ENCODE results near the gene CYSTM1. TPM values are rescaled to one million over a fixed set of nuclear protein-coding genes. Genes with fewer than 3 reads are reported as not detected.
A peak's percentile ranks its signal among the peaks of the same experiment; 100 is the strongest.

Gene CYSTM1
- total and polyA plus RNA-seq, 8 donors = 28.4 to 90.4 (median 35.1) TPM

DNA sequence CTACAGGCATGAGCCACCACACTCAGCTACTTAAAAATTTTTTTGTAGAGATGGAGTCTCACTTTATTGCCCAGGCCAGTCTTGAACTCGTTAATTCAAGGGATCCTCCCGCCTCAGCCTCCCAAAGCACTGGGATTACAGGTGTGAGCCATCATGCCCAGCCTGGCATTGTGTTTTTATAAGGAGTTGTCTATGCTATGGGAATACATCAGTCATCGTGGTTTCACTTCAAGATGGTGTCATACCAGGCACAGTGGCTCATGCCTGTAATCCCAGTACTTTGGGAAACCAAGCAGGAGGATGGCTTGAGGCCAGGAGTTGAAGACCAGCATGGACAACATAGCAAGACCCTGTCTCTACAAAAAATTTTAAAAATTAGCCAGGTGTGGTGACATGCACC, 49.7 kb downstream of the CYSTM1 start:
- Histone ChIP-seq H3K4me3 (no peak overlapping the region), H3K27me3 (no peaks in the 10 kb centered on the region), H3K4me1 (peaks cover 10 to 56% of the 10 kb centered on the region in 2 donors), H3K36me3 (no peaks in the 10 kb centered on the region), H3K27ac (no peak overlapping the region), H3K9me3 (no peaks in the 10 kb centered on the region)
- TF ChIP-seq, protein P1, sequence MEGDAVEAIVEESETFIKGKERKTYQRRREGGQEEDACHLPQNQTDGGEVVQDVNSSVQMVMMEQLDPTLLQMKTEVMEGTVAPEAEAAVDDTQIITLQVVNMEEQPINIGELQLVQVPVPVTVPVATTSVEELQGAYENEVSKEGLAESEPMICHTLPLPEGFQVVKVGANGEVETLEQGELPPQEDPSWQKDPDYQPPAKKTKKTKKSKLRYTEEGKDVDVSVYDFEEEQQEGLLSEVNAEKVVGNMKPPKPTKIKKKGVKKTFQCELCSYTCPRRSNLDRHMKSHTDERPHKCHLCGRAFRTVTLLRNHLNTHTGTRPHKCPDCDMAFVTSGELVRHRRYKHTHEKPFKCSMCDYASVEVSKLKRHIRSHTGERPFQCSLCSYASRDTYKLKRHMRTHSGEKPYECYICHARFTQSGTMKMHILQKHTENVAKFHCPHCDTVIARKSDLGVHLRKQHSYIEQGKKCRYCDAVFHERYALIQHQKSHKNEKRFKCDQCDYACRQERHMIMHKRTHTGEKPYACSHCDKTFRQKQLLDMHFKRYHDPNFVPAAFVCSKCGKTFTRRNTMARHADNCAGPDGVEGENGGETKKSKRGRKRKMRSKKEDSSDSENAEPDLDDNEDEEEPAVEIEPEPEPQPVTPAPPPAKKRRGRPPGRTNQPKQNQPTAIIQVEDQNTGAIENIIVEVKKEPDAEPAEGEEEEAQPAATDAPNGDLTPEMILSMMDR (IDR thresholded peaks at IDR 0.05) = no peak
- ATAC-seq = no peak
- DNase-seq = no peak
- intact Hi-C loops (cut with DNase I) = no loop called here

DNA sequence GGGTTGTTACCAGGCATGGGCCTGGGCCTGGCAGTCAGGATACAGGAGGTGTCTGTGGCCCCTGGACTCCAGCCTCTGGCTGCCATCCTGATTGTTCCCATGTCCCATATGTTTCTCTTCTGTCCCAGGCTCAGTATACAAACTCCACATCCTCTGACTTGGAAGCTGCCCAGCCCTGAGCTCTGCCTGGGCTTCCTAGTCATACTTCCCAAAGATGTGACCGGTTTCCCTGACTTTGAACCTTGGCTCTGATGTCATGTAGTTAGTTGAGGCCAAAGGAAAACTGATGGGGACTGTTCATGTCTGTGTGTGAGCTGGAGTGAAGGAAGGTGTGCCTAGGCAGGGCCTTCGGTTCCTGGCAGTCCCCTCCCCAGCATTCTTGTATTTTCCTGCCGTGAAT, 50.4 kb downstream of the CYSTM1 start:
- Histone ChIP-seq H3K27me3 (no peaks in the 10 kb centered on the region), H3K4me1 (peaks cover 10 to 49% of the 10 kb centered on the region in 2 donors), H3K4me3 (no peak overlapping the region), H3K36me3 (no peaks in the 10 kb centered on the region), H3K9me3 (no peaks in the 10 kb centered on the region), H3K27ac (no peak overlapping the region)
- ATAC-seq (no peak), DNase-seq (no peak)
- intact Hi-C loops (cut with DNase I) = no loop called here
- TF ChIP-seq, protein P1 (IDR thresholded peaks at IDR 0.05) = no peak

DNA sequence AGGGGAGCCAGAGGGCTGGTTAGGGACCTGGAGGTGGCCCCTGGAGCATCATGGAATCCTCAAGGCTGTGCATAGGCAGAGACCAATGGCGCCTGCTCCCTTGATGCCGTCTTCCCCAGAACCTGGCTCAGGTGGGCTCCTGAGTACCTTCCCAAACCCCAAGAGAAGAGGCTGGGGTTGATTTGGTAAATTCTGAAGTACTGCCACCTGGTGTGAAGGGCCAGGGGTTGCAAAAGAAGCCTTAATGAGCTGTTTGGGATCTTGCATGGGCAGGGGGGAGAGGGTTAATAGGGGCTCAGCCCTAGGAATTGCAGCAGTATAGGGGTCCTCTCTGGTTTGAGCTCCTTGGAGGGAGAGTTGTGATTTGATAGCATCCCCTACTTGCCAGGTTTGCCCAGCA, 52.1 kb downstream of the CYSTM1 start:
- no peaks in the 10 kb centered on the region for H3K36me3 ChIP-seq
- TF ChIP-seq, protein P1 (IDR thresholded peaks at IDR 0.05) = no peak
- no peak overlapping the region for H3K4me3 ChIP-seq
- intact Hi-C loops (cut with DNase I) = no loop called here
- no peaks in the 10 kb centered on the region for H3K9me3 ChIP-seq
- H3K27ac ChIP-seq = no peak overlapping the region
- no peaks in the 10 kb centered on the region for H3K27me3 ChIP-seq
- ATAC-seq = no peak
- H3K4me1 ChIP-seq = peaks cover 0 to 32% of the 10 kb centered on the region in 2 donors
- DNase-seq = no peak

DNA sequence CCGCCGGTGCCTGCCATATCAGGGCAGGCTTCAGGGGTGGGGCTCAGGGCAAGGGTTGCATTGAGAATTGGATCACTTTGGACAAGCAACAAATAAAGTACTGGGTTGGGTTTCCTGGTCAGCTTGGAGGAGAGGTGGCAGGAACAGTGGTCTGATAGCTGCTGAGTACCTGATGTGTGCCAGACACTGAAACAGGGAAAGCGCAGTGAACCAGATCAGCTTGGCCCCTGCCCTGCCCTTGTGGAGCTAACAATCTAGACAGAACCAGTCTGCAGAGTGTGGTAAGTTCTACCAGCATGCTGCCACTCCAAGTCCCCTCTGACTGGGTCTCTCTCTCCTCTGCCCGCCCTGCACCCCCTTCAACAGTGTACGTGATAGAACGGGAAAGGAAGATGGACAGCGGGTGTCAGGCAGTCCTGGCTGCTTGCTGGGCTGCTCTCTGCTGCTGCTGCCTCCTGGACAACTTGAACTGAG, 53.4 kb downstream of the CYSTM1 start:
- no peaks in the 10 kb centered on the region for H3K36me3 ChIP-seq
- TF ChIP-seq, protein P1 (IDR thresholded peaks at IDR 0.05) = no peak
- peaks cover 0 to 19% of the 10 kb centered on the region in 2 donors for H3K4me1 ChIP-seq
- H3K9me3 ChIP-seq = no peaks in the 10 kb centered on the region
- no peaks in the 10 kb centered on the region for H3K27me3 ChIP-seq
- intact Hi-C loops (cut with DNase I) = no loop called here
- H3K4me3 ChIP-seq = no peak overlapping the region
- peak overlapping the region in 1 of 2 donors; percentile 23 for H3K27ac ChIP-seq
- DNase-seq = no peak
- peak; percentile 16 for ATAC-seq

DNA sequence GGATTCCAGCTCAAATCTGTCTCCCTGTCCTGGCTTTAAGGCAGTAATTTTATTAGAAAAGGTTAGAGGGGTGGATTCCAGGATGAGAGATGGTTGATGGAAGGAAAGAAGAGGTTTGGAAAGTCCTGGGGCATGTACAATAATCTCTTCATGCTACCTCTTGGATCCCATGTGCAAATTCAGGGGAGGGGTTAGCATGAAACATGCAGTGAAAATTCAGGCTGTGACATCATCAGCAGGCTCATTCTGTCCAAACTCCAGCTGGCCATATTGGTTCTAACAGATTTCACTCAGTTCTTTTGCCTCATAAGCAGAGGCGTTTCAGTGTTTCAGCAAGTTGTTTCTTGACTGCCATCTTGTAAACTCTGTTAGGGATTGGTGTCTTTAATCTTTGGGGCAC, 55.4 kb downstream of the CYSTM1 start:
- Histone ChIP-seq H3K4me1 (peaks cover 0 to 16% of the 10 kb centered on the region in 2 donors), H3K9me3 (no peaks in the 10 kb centered on the region), H3K36me3 (no peaks in the 10 kb centered on the region), H3K27ac (no peak overlapping the region), H3K4me3 (no peak overlapping the region), H3K27me3 (no peaks in the 10 kb centered on the region)
- TF ChIP-seq, protein P1 (IDR thresholded peaks at IDR 0.05) = no peak
- intact Hi-C loops (cut with DNase I) = no loop called here
- DNase-seq (no peak), ATAC-seq (no peak)

All from left lung (tissue), 10 donors.